Right ventricle myocardium superior (tissue), 1 donor: ENCODE data around the gene IL1RAP. TPM values are rescaled to one million over a fixed set of nuclear protein-coding genes. Genes with fewer than 3 reads are reported as not detected.

Source experiments
- ATAC-seq: fragments of 200-7000 bp; cut with Tn5 transposase; one replicate; pipeline ENCODE4 v1.9.1; 2020; ENCODE audit warnings: mild to moderate bottlenecking; ENCODE audit not compliant: poor library complexity
- DNase-seq: peaks from one replicate; pipeline ENCODE4 v3.0.0-alpha.2; 2020
- intact Hi-C: fragments of 100-400 bp; cut with DNase I; formaldehyde crosslinking; loops from one replicate; pipeline ENCODE4 v1.11.2; 2022
- total RNA-seq: library from RNA; stranded (reverse); fragmentation: NEBNext Ultra II Directional; extraction: Animal tissue kit (Norgen Biotek cat#: 25700); gene quantifications from one replicate; pipeline ENCODE4 v1.2.1, GENCODE V29; 2021
- donor health status: DM: no; HTN: yes; CAD: no; lungs with severe emphysema.

The IL1RAP gene
- total RNA-seq, 1 donor from 2014 or later, result 4.1 TPM

GRCh38 chr3:190619761-190620160, 105.9 kb downstream of the IL1RAP start:
- no peak for ATAC-seq
- DNase-seq, result no peak
- intact Hi-C loops, result no loop called here

- intact Hi-C loops, result no loop called here
- DNase-seq (no peak), ATAC-seq (no peak)
These were observed 107.2 kb downstream of the IL1RAP start for GRCh38 chr3:190620886-190621608.

DNA sequence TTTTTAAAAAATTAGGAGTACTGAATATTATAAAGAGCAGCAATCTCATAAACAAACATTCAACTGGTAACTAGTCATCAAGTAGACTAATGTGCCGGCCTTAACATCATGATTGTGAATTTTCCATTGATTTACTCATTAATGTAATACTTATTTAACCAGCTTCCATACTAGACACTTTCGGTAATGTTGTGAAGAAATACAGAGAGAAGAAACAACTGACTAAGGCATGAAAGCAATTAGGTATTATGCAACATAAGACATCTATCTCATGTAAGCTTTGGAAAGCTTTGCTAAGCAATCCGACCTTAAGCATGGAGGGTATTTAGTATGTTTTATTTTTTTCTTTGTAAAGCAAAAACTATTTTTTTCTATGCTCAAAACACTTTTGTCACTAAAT, 108.0 kb downstream of the IL1RAP start:
- DNase-seq (no peak), ATAC-seq (no peak)
- intact Hi-C loops, result no loop called here

- ATAC-seq, result no peak
- intact Hi-C loops, result no loop called here
- DNase-seq, result no peak
These were observed 110.4 kb downstream of the IL1RAP start for GRCh38 chr3:190624282-190624681.

DNA sequence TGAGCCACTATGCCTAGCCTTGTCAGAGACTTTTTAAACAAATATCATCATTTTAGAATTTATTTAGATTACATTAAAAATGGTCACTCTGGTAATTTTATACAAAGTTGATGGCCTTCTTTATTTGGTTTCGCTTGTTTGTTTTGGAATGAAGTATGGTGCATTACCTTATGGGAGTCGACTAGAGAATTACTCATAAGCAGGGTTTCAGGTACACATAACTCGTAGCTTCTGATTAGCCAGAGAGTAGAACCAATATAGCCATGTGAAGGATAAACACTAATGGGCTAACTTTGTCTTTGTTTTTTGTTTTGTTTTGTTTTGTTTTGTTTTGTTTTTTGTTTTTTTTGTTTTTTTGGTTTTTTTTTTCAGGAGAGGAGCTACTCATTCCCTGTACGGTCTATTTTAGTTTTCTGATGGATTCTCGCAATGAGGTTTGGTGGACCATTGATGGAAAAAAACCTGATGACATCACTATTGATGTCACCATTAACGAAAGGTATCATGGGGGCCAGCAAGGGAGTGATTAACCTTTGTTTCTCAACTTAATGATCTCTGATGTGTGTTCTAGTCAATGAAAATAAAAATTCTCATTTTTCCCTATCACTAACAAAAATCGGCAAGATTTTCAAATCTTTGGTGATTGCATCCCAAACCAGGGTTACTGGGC, 113.2 kb downstream of the IL1RAP start:
- intact Hi-C loops, result no loop called here
- ATAC-seq (no peak), DNase-seq (no peak)

- ATAC-seq, result no peak
- intact Hi-C loops, result no loop called here
- no peak for DNase-seq
These were observed 115.2 kb downstream of the IL1RAP start for GRCh38 chr3:190629088-190629487.

DNA sequence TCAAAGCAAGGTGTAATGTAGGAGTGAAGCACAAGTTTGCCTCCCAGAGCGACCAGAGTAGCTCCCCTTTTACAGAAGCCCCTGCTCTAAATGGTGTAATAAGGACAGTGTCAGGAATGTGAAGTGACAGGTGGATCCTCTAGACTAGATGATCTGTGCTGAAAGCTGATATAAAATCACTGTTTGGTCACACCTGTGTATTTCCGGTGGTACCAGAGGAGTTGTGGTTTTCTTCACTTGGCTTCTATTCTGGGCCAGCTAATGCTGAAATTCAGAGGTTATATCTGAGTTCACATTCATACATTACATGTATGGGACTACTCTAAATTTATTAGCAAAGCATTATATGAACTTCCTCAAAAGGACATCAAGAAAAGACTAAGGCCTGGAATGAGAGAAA, 117.4 kb downstream of the IL1RAP start:
- ATAC-seq (no peak), DNase-seq (no peak)
- intact Hi-C loops, result no loop called here

DNA sequence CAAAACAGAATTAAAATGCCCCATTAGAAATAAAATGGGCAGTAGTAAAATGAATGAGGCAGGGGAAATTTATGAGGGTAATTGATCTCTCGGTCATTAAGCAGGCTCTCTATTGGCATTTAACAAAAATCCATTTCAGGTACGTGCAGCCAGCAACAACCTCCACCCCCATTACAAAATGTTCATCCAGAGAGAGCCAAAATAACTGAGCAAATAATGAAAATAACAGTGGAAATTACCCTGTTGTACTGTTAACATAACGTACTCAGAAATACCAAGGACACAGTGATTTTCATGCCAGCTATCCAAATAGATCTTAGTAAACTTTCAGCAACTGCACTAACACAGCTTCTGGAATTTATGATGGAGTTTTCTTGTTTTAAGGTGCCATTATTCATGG, 127.7 kb downstream of the IL1RAP start:
- no peak for DNase-seq
- no peak for ATAC-seq
- intact Hi-C loops, result no loop called here

DNA sequence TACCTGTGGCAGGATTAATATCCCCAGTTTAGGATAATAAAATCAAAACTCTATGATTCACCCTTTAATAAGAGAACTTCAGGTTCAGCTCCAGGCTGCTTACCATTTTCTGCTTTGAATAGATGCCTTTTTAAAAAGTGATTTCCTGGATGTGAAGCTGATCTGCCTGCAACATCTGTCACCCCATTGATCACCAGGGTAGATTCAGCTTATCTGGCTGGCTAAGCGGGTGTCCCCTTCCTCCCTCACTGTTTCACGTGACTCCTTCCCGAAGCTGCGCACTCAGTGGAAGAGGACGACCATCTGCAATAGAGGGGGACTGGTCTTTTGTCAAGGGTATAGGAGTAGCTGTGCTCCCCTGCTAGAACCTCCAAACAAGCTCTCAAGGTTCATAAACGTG, 128.1 kb downstream of the IL1RAP start:
- ATAC-seq, result no peak
- intact Hi-C loops, result no loop called here
- DNase-seq, result no peak

- intact Hi-C loops, result no loop called here
- ATAC-seq (no peak), DNase-seq (no peak)
These were observed 130.2 kb downstream of the IL1RAP start for GRCh38 chr3:190644035-190644434.

GRCh38 chr3:190644766-190645165, 130.9 kb downstream of the IL1RAP start:
- ATAC-seq (no peak), DNase-seq (no peak)
- intact Hi-C loops, result no loop called here

DNA sequence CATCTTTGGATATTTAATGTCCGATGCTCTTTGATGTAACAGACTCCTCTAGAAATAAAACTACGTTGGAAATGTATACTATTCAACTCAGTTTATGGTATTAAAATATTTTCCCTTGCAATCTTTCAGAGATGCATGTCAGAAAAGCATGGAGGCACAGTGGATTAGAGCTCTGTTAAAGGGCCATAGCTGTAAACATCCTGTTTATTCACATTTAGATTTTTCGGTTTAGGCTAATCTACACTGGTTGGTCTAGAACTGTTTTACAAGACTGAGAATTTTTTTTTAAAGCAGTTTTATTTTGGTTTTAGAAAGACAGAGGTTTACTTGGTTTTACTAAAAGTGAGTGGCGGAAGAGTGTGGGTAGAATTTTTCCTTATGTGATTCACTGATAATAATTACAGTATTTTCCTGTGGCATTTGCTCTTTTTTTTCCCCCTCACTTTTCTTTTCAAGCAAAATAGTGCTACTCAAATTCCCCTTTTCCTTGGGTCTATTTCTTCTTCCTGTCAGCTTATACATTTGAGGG, 132.1 kb downstream of the IL1RAP start:
- DNase-seq, result no peak
- no peak for ATAC-seq
- intact Hi-C loops, result no loop called here

- ATAC-seq (no peak), DNase-seq (no peak)
- intact Hi-C loops, result no loop called here
These were observed 133.1 kb downstream of the IL1RAP start for GRCh38 chr3:190646996-190647395.

- intact Hi-C loops, result no loop called here
- ATAC-seq (no peak), DNase-seq (no peak)
These were observed 142.0 kb downstream of the IL1RAP start for GRCh38 chr3:190655933-190656332.

- ATAC-seq (no peak), DNase-seq (no peak)
- intact Hi-C loops, result no loop called here
These were observed 144.2 kb downstream of the IL1RAP start for GRCh38 chr3:190658106-190658505.

DNA sequence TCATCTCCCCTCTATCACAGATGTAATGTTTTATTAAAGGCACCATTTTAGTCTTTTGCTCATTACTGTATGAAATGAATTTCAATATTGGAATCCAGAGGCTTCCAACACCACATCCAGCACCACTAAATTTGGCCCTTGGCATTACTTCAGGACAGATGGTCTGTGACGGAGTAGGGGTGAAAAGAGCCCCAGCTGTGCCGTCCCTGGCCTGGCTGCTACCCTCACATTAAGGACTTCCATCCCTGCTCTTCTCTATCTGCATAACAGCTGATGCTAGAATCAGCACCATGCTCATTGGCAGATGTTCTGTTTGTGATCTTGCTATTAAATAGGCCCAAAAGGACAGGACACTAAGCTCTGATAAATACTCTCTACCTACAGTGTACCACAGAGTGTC, 152.9 kb downstream of the IL1RAP start:
- DNase-seq, result no peak
- intact Hi-C loops, result no loop called here
- ATAC-seq, result no peak

- intact Hi-C loops, result no loop called here
- ATAC-seq, result no peak
These were observed 157.8 kb downstream of the IL1RAP start for GRCh38 chr3:190671658-190672057.

GRCh38 chr3:190673148-190673547, 159.3 kb downstream of the IL1RAP start:
- DNase-seq (no peak), ATAC-seq (no peak)
- intact Hi-C loops, result no loop called here

More at GRCh38 chr3:190671658-190672057, 157.8 kb downstream of the IL1RAP start:
- DNase-seq, result no peak

- no peak for DNase-seq
- no peak for ATAC-seq
- intact Hi-C loops, result no loop called here
These were observed 162.6 kb downstream of the IL1RAP start for GRCh38 chr3:190676481-190676880.

DNA sequence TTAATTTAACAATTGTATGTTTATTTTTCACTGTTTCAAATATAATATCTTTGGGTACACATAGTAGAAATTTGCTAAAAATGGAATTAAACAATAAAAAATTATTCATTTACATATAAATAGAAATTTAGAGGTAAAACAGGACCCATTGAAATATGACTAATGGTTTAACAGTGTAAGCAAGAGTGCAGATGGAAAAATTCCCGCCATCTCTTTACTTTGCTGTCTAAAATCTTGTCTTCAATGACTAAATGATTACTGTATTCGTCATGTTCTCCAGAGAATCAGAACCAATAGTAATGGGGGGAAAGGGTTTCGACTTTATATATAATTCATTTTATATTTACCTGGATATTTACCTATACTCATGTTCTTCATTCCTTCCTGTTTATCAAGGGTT, 163.1 kb downstream of the IL1RAP start:
- intact Hi-C loops, result no loop called here

More for the DNA sequence above, 163.1 kb downstream of the IL1RAP start:
- DNase-seq, result no peak
- no peak for ATAC-seq
